ENCODE measurements around the gene TTC28. TPM values are rescaled to one million over a fixed set of nuclear protein-coding genes. Genes with fewer than 3 reads are reported as not detected.
"Not testable (repeated sequence)": the region's sequence is repeated elsewhere in the genome, so short reads cannot be mapped to it uniquely, and the experiment has no call there.

TTC28 gene
- total RNA-seq, 5 donors from 2014 or later (not counting 1 experiment from before 2014, with no cell fraction given), result 2.3 to 7.8 (median 3.0) TPM

DNA sequence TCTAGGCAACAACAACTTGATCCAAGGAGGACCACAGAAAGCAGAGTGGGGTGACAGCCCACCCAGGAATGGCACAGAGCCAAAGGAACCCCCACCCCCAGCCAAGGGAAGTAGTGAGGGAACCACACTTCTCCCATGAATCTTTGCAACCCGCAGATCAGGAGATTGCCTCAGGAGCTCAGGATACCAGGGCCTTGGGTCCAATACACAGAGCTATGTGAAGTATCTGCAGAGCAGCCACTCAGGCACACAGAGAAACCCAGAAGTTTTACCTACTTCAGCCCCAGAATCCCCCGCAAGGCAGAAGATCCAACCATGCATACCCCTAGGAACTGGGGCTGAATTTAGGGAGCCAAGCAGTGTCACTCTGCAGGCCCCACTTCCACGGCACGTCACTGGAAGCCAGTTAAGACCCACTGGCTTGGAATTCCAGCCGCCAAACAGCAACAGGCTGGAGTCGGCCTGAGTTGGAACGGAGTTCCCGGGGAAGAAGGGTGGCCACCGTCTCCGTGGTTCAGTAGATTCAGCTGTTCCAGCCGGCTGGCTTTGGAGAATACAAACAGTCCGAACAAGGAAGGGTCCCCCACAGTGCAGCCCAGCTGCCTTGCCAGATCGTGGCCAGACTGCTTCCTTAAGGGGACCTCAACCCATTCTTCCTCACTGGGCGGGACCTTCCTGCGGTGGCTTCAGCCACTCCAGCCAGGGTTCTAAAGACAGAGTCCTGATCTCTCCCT lies 174.1 kb downstream of the TTC28 start:
- ChIA-PET CTCF (interaction anchor here in 1 of 2 donors (0.7 kb wide), 1 partner anchor 65 kb away, joined by 6 read pairs; no protein-coding TSS in a partner anchor), POLR2A (no interaction called here)
- 93% methylated on average over 15 of the region's 15 CpGs for WGBS (ENCODE audit: insufficient coverage)
- peaks cover 0 to 17% of the 10 kb centered on the region in 2 experiments for H3K27me3 ChIP-seq (replicated peaks in 1 of 2; ENCODE audit: control insufficient read depth in 2 of 2, extremely low read depth in 1 of 2, insufficient read depth in 2 of 2, low read length in 1 of 2)
- no peak overlapping the region for H3K4me3 Mint-ChIP-seq
- peaks cover 7 to 15% (median 11%) of the 10 kb centered on the region in 3 donors for H3K9me3 Mint-ChIP-seq
- H3K4me1 Mint-ChIP-seq, result no peaks in the 10 kb centered on the region
- no peak for ATAC-seq (replicated peaks in 1 of 4)
- DNase-seq, result no peak
- no peak overlapping the region for H3K27ac Mint-ChIP-seq
- no peaks in the 10 kb centered on the region for H3K9me3 ChIP-seq
- H3K4me1 ChIP-seq (ENCODE audit: control insufficient read depth in 1 of 2, extremely low read depth in 1 of 2, insufficient read depth in 2 of 2, low read length in 2 of 2), result no peaks in the 10 kb centered on the region
- no peak overlapping the region for H3K4me3 ChIP-seq (ENCODE audit: control insufficient read depth in 1 of 2, extremely low read depth in 1 of 2, low read length in 1 of 2)
- no peak overlapping the region for H3K27ac ChIP-seq (ENCODE audit: low read length)
- no peaks in the 10 kb centered on the region for H3K36me3 ChIP-seq (ENCODE audit: control insufficient read depth in 2 of 2, extremely low read depth in 1 of 2, insufficient read depth in 1 of 2, low read length in 1 of 2)
- H3K27me3 Mint-ChIP-seq, result peaks cover 29 to 34% of the 10 kb centered on the region in 2 donors
- no peaks in the 10 kb centered on the region for H3K36me3 Mint-ChIP-seq

- ChIA-PET CTCF (no interaction called here), POLR2A (no interaction called here)
- H3K4me3 ChIP-seq (ENCODE audit: control insufficient read depth in 1 of 2, extremely low read depth in 1 of 2, low read length in 1 of 2), result no peak overlapping the region
- H3K9me3 ChIP-seq, result no peaks in the 10 kb centered on the region
- no CpG with 5 or more reads among the region's 1 CpG for WGBS (ENCODE audit: insufficient coverage)
- Mint-ChIP-seq H3K27ac (no peak overlapping the region), H3K27me3 (peaks cover 14 to 20% of the 10 kb centered on the region in 2 donors), H3K4me3 (no peak overlapping the region), H3K9me3 (no peaks in the 10 kb centered on the region), H3K4me1 (no peaks in the 10 kb centered on the region), H3K36me3 (no peaks in the 10 kb centered on the region)
- ATAC-seq (replicated peaks in 1 of 4) (no peak), DNase-seq (no peak)
- H3K27ac ChIP-seq (ENCODE audit: low read length), result no peak overlapping the region
- peaks cover 0 to 6% of the 10 kb centered on the region in 2 experiments for H3K27me3 ChIP-seq (replicated peaks in 1 of 2; ENCODE audit: control insufficient read depth in 2 of 2, extremely low read depth in 1 of 2, insufficient read depth in 2 of 2, low read length in 1 of 2)
- no peaks in the 10 kb centered on the region for H3K36me3 ChIP-seq (ENCODE audit: control insufficient read depth in 2 of 2, extremely low read depth in 1 of 2, insufficient read depth in 1 of 2, low read length in 1 of 2)
- H3K4me1 ChIP-seq (ENCODE audit: control insufficient read depth in 1 of 2, extremely low read depth in 1 of 2, insufficient read depth in 2 of 2, low read length in 2 of 2), result no peaks in the 10 kb centered on the region
Measured at GRCh38 chr22:28500006-28500405, 179.6 kb downstream of the TTC28 start.

DNA sequence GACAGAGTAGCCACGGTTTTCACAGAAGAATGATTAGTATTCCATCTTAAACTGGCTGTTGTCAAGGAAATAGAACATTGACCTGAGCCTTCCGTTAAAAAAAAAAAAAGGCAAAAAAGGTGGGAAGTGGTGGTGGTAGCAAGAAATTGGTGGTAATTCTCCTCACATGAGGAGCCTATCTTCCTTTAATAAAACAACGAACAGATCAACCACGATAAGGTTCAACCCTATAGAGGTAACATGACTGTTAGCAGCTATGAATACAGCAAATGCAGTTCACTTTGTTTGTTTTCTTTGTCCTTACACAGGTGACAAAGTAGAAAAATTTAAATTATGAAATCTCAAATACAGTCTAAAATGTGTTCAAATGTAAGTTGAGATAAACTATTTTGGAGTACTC lies 181.6 kb downstream of the TTC28 start:
- Histone ChIP-seq H3K27ac (ENCODE audit: low read length) (no peak overlapping the region), H3K4me1 (ENCODE audit: control insufficient read depth in 1 of 2, extremely low read depth in 1 of 2, insufficient read depth in 2 of 2, low read length in 2 of 2) (no peaks in the 10 kb centered on the region), H3K27me3 (replicated peaks in 1 of 2; ENCODE audit: control insufficient read depth in 2 of 2, extremely low read depth in 1 of 2, insufficient read depth in 2 of 2, low read length in 1 of 2) (peaks cover 0 to 4% of the 10 kb centered on the region in 2 experiments), H3K36me3 (ENCODE audit: control insufficient read depth in 2 of 2, extremely low read depth in 1 of 2, insufficient read depth in 1 of 2, low read length in 1 of 2) (no peaks in the 10 kb centered on the region), H3K9me3 (no peaks in the 10 kb centered on the region), H3K4me3 (ENCODE audit: control insufficient read depth in 1 of 2, extremely low read depth in 1 of 2, low read length in 1 of 2) (no peak overlapping the region)
- no peak for ATAC-seq (replicated peaks in 1 of 4)
- no peak for DNase-seq
- ChIA-PET CTCF (no interaction called here), POLR2A (no interaction called here)
- Mint-ChIP-seq H3K4me3 (no peak overlapping the region), H3K27ac (no peak overlapping the region), H3K27me3 (peaks cover 18 to 25% of the 10 kb centered on the region in 2 donors), H3K4me1 (no peaks in the 10 kb centered on the region), H3K9me3 (no peaks in the 10 kb centered on the region), H3K36me3 (no peaks in the 10 kb centered on the region)
- 40% methylated on average over 1 of the region's 4 CpGs for WGBS (ENCODE audit: insufficient coverage)

DNA sequence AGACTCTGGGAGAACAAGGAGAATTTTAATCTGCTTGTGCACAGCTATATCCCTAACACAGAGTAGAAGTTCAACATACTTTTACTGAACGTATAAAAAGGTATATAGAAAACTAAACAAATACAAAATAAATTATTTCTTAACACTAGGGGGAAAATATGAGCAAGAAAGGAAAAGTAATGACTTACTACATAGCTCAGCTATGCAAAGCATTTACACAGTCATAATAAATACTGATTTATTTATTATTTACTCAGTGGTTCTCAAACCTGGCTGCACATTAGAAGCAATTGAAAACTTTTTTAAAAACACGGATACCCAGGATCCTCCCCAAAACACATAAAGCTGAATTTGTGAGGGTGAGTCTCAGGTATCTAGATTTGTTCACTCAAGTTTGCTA lies 182.5 kb downstream of the TTC28 start:
- POLR2A ChIA-PET, result interaction anchor here in 1 of 2 donors (0.6 kb wide), 1 partner anchor 69 kb away, joined by 3 read pairs; no protein-coding TSS in a partner anchor
- no peaks in the 10 kb centered on the region for H3K4me1 Mint-ChIP-seq
- H3K9me3 ChIP-seq, result no peaks in the 10 kb centered on the region
- H3K36me3 ChIP-seq (ENCODE audit: control insufficient read depth in 2 of 2, extremely low read depth in 1 of 2, insufficient read depth in 1 of 2, low read length in 1 of 2), result no peaks in the 10 kb centered on the region
- DNase-seq (no peak), ATAC-seq (replicated peaks in 1 of 4) (no peak)
- no peak overlapping the region for H3K4me3 Mint-ChIP-seq
- peaks cover 0 to 4% of the 10 kb centered on the region in 2 experiments for H3K27me3 ChIP-seq (replicated peaks in 1 of 2; ENCODE audit: control insufficient read depth in 2 of 2, extremely low read depth in 1 of 2, insufficient read depth in 2 of 2, low read length in 1 of 2)
- no peak overlapping the region for H3K27ac ChIP-seq (ENCODE audit: low read length)
- peaks cover 16 to 24% of the 10 kb centered on the region in 2 donors for H3K27me3 Mint-ChIP-seq
- H3K4me1 ChIP-seq (ENCODE audit: control insufficient read depth in 1 of 2, extremely low read depth in 1 of 2, insufficient read depth in 2 of 2, low read length in 2 of 2), result no peaks in the 10 kb centered on the region
- H3K27ac Mint-ChIP-seq, result no peak overlapping the region
- CTCF ChIA-PET, result no interaction called here
- H3K9me3 Mint-ChIP-seq, result no peaks in the 10 kb centered on the region
- H3K36me3 Mint-ChIP-seq, result no peaks in the 10 kb centered on the region
- no CpG with 5 or more reads among the region's 2 CpGs for WGBS (ENCODE audit: insufficient coverage)
- no peak overlapping the region for H3K4me3 ChIP-seq (ENCODE audit: control insufficient read depth in 1 of 2, extremely low read depth in 1 of 2, low read length in 1 of 2)

- H3K27ac Mint-ChIP-seq; H3K4me3 ChIP-seq (ENCODE audit: control insufficient read depth in 1 of 2, extremely low read depth in 1 of 2, low read length in 1 of 2); H3K4me1 ChIP-seq (ENCODE audit: control insufficient read depth in 1 of 2, extremely low read depth in 1 of 2, insufficient read depth in 2 of 2, low read length in 2 of 2); H3K9me3 ChIP-seq; CTCF ChIA-PET; H3K36me3 Mint-ChIP-seq; H3K4me3 Mint-ChIP-seq; H3K4me1 Mint-ChIP-seq; ATAC-seq (replicated peaks in 1 of 4); H3K36me3 ChIP-seq (ENCODE audit: control insufficient read depth in 2 of 2, extremely low read depth in 1 of 2, insufficient read depth in 1 of 2, low read length in 1 of 2); H3K27ac ChIP-seq (ENCODE audit: low read length); POLR2A ChIA-PET; H3K9me3 Mint-ChIP-seq; H3K27me3 ChIP-seq (replicated peaks in 1 of 2; ENCODE audit: control insufficient read depth in 2 of 2, extremely low read depth in 1 of 2, insufficient read depth in 2 of 2, low read length in 1 of 2); DNase-seq: not testable (repeated sequence)
- WGBS (ENCODE audit: insufficient coverage), result no CpG with 5 or more reads among the region's 2 CpGs
- H3K27me3 Mint-ChIP-seq, result peaks cover 28 to 39% of the 10 kb centered on the region in 2 donors
Measured at GRCh38 chr22:28491289-28491688, 188.4 kb downstream of the TTC28 start.

GRCh38 chr22:28488825-28489224 lies 190.8 kb downstream of the TTC28 start:
- Histone ChIP-seq H3K9me3 (no peaks in the 10 kb centered on the region), H3K27ac (ENCODE audit: low read length) (no peak overlapping the region), H3K4me3 (ENCODE audit: control insufficient read depth in 1 of 2, extremely low read depth in 1 of 2, low read length in 1 of 2) (no peak overlapping the region), H3K27me3 (replicated peaks in 1 of 2; ENCODE audit: control insufficient read depth in 2 of 2, extremely low read depth in 1 of 2, insufficient read depth in 2 of 2, low read length in 1 of 2) (peaks cover 0 to 11% of the 10 kb centered on the region in 2 experiments), H3K4me1 (ENCODE audit: control insufficient read depth in 1 of 2, extremely low read depth in 1 of 2, insufficient read depth in 2 of 2, low read length in 2 of 2) (no peaks in the 10 kb centered on the region), H3K36me3 (ENCODE audit: control insufficient read depth in 2 of 2, extremely low read depth in 1 of 2, insufficient read depth in 1 of 2, low read length in 1 of 2) (no peaks in the 10 kb centered on the region)
- Mint-ChIP-seq H3K4me1 (no peaks in the 10 kb centered on the region), H3K9me3 (no peaks in the 10 kb centered on the region), H3K4me3 (no peak overlapping the region), H3K36me3 (no peaks in the 10 kb centered on the region), H3K27me3 (peaks cover 29 to 44% of the 10 kb centered on the region in 2 donors), H3K27ac (no peak overlapping the region)
- WGBS (ENCODE audit: insufficient coverage), result 45% methylated on average over 2 of the region's 2 CpGs
- ATAC-seq (replicated peaks in 1 of 4), result no peak
- no peak for DNase-seq
- CTCF ChIA-PET, result no interaction called here
- POLR2A ChIA-PET, result no interaction called here

All from T-cell (primary cell).